Mononuclear cell (primary cell): ENCODE data around the gene ACSL1. TPM values are rescaled to one million over a fixed set of nuclear protein-coding genes. Genes with fewer than 3 reads are reported as not detected.
"Not testable (repeated sequence)": the region's sequence is repeated elsewhere in the genome, so short reads cannot be mapped to it uniquely, and the experiment has no call there.

Experiments
- H3K27me3 ChIP-seq: 2 replicates; pipeline ENCODE4 v1.6.0; 2011; ENCODE audit warnings: low read length, control low read depth; ENCODE audit not compliant: insufficient read depth
- H3K4me1 ChIP-seq: 2 replicates; pipeline ENCODE4 v1.5.1; 2011; ENCODE audit warnings: mild to moderate bottlenecking, low read length, control low read depth; ENCODE audit not compliant: insufficient read depth
- H3K4me3 ChIP-seq: 2 replicates; pipeline ENCODE4 v1.5.1; 2011; ENCODE audit warnings: mild to moderate bottlenecking, low read length, moderate library complexity
- H3K9me3 ChIP-seq: 2 replicates; pipeline ENCODE4 v1.5.1; 2011; ENCODE audit warnings: low read depth, mild to moderate bottlenecking, control low read depth, low read length
- total RNA-seq: library from RNA; depleted of rRNA; stranded (reverse); fragments of >200 nt; gene quantifications from one replicate; pipeline ENCODE4 v1.2.3, GENCODE V29; 2012

Gene ACSL1
- total RNA-seq, 1 donor, result 110 TPM

DNA sequence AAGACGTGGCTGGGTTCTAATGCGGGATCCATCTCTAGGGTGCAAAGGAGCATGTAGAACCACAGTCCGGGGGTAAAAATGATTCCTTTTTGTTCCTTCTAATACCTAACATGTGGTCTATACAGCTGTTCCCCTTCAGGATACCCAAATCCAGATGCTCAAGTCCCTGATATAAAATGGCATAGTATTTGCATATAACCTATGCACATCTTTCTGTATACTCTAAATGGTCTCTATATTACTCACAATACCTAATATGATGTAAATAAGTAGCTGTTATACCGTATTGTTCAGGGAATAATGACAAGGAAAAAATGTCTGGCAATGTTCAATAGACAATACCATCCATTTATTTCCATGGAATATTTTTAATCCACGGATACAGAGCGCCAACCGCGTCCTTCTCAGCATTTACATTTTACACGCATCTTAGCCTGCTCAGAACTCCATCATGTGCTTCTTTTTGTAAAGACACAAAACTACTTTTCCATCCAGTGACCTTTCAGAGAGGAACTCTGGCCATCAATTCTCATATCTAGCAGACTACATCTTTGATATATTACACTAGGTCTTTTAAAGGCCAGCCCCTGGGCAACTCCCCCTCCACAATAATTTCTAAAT, 31.9 kb downstream of the ACSL1 start:
- Histone ChIP-seq H3K4me1 (peaks cover 26% of the 10 kb centered on the region), H3K27me3 (no peaks in the 10 kb centered on the region), H3K4me3 (no peak overlapping the region), H3K9me3 (no peaks in the 10 kb centered on the region)

DNA sequence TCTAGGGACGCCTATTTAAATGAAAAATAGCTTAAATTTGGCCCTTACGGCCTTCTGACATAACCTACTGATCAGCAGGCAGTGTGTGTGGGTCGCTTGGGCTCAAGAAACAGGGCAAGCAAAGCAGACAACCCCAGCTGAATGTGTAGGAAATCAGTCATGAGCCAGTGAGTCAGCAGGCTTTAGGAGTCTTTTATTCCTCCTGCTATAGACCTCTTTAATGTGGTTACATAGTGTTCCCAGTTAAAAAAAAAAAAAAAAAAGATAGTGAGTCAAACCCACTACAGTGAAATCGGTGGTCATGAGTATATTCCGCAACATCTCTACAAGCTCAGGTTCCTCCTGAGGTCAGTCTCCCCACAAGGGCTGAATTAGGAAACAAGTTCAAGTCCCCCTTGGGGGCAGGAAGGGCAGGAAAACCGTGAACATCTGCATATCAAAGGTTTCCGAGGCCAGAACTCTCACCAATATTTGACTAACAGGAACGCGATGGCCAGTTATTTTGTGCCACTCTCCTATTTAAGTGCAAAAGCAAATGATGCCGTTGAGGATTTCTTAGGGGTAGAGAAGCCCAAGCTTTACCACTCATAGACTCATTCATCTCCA, 32.7 kb downstream of the ACSL1 start:
- H3K27me3 ChIP-seq, result no peaks in the 10 kb centered on the region
- no peaks in the 10 kb centered on the region for H3K9me3 ChIP-seq
- no peak overlapping the region for H3K4me3 ChIP-seq
- H3K4me1 ChIP-seq, result peaks cover 26% of the 10 kb centered on the region

DNA sequence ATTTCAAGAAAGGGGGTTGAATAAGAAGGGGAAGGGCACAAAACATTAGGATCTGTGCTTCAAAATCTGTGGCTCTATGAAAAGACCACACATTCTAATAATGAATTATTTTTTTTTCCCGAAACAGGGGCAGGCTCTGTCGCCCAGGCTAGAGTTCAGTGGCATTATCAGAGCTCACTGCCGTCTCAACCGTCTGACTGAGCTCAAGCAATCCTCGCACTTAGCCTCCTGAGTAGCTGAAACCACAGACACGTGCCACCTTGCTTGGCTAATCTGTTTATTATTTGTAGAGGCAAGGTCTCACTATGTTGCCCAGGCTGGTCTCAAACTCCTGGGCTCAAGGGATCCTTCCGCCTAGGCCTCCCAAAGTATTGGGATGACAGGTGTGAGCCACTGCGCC, 33.4 kb downstream of the ACSL1 start:
- H3K27me3 ChIP-seq, result no peaks in the 10 kb centered on the region
- H3K4me1 ChIP-seq, result peaks cover 26% of the 10 kb centered on the region
- no peak overlapping the region for H3K4me3 ChIP-seq
- no peaks in the 10 kb centered on the region for H3K9me3 ChIP-seq

DNA sequence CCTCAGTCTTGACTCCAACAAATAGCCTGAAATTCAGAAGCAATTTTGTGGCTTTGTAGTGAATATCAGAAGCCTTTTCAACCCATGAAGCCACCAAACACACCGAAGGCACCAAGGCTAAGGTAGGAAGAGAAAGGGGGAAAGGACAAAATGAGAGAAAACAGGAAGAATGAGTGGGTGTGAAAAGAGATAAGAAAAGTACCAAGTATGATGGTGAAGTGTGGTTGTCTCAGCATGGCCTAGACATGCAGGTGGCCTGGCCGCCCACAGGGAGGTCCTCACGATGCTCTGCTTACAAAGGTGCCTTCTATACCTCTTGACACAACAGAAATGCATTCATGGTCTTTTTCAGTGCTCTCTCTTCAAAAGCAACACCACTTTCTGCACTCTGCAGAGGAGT, 34.9 kb downstream of the ACSL1 start:
- Histone ChIP-seq H3K9me3 (no peaks in the 10 kb centered on the region), H3K4me3 (no peak overlapping the region), H3K27me3 (no peaks in the 10 kb centered on the region), H3K4me1 (peaks cover 26% of the 10 kb centered on the region)

DNA sequence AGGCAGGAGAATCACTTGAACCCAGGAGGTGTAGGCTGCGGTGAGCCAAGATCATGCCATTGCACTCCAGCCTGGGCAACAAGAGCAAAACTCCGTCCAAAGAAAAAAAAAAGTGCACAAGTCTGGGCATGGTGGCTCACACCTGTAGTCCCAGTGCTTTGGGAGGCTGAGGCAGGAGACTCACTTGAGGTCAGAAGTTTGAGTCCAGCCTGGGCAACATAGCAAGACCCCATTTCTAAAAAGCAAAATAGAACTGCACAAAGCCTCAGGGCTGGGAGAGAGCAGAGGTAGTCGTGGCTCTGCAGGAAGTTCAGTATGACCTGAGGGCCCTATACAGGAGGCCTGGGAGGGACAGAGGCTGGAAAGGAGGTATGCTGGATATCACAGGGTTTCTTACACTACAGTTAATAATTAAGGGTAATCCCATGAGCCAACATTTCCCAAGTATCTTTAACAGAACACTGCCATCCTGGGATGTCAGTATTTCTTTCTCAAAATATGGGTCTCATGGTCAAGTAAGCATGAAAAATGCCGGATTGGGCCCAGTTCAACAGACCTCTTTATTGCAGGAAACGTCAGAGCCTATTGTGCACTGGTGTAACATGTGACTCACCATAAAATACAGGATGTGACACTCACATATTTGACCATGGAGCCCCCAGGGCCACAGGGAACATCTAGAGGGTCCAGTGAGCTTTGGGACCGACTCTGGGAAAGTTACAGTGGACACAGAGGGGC, 37.8 kb downstream of the ACSL1 start:
- Histone ChIP-seq H3K4me1 (peaks cover 23% of the 10 kb centered on the region), H3K9me3 (no peaks in the 10 kb centered on the region), H3K27me3 (no peaks in the 10 kb centered on the region), H3K4me3 (no peak overlapping the region)

DNA sequence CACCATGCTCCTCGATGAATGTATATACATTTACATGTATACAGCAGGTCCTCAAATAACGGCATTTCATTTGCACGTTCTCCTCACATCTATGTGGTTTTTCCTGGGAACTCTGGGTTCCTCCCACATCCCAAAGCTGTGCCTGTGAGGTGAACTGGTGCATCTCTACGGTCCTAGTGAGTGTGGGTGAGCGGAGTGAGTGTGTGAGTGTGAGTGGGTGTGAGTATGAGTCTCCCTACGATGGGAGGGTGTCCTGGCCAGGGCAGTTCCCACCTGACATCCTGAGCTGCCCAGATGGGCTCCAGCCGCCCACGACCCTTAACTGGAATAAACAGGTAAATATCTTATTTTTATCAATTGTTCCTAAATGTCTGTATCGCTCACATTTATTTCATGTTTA, 40.0 kb downstream of the ACSL1 start:
- Histone ChIP-seq H3K9me3 (no peaks in the 10 kb centered on the region), H3K27me3 (no peaks in the 10 kb centered on the region), H3K4me1 (peaks cover 24% of the 10 kb centered on the region), H3K4me3 (no peak overlapping the region)

DNA sequence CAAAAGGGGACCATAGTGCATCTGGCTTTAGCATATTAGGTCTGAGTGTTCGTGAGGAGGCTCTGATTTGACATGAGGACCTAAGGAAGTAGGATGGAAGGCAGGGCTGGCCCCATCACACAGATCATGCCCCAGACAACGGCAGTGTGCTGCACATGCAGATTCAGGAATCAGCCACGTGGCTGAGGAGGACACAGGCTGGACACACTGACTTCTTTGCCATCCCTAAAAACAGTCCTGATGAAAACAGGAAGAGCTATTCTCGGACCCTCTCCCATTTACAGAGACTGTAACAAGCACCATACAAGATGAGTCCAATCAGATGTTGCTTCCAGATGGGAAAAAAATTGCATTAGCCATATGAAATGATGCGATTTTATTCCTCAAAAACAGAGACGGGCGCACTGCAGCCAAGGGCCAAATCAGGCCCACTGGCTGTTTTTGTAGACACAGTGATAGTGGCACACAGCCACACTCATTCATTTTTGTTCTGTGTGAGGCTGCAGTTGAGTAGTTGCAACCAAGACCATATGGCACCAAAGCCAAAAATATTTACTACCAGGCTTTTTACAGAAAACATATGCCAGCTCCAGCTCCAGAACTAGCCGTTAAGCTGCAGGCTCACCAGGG, 41.0 kb downstream of the ACSL1 start:
- no peaks in the 10 kb centered on the region for H3K9me3 ChIP-seq
- no peak overlapping the region for H3K4me3 ChIP-seq
- no peaks in the 10 kb centered on the region for H3K27me3 ChIP-seq
- H3K4me1 ChIP-seq, result peaks cover 24% of the 10 kb centered on the region

DNA sequence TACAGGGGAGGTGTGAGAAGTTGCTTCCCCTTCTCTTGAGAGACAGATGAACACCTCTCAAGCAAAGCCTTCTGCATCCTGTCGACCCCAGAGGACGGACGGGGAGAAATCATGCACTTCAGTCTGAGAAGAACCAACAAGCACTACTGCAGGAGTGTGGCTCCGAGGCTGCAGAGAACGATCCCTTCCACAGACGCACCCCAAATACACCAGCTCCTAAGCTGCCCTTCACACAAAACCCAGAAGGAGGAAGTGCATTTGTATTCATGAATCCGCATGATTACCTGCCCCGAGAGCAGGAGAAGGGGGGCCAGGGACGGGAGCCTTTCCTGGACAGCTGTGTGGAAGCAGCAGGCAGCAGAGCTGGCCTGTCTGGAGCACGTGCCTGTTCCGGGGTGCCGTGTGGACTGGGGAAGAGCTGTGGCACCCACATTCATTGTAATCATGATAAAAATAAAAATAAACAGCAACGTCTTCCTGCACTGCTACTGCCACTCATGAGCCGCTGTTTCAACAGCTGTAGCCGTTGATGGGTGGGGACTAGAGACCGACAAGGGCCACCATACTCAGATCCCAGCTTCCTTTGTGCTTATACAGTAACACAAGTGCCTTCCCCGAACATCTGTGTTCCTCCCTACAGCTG, 42.9 kb downstream of the ACSL1 start:
- Histone ChIP-seq H3K4me3 (no peak overlapping the region), H3K9me3 (no peaks in the 10 kb centered on the region), H3K4me1 (peaks cover 24% of the 10 kb centered on the region), H3K27me3 (no peaks in the 10 kb centered on the region)

DNA sequence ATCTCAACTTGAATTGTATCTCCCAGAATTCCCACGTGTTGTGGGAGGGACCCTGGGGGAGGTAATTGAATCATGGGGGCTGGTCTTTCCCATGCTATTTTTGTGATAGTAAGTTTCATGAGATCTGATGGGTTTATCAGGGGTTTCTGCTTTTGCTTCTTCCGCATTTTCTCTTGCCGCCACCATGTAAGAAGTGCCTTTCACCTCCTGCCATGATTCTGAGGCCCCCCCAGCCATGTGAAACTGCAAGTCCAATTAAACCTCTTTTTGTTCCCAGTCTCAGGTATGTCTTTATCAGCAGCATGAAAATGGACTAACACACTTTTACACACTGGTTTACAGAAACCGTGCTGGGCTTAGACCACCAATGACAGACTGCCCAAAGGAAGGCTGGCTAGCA, 46.6 kb downstream of the ACSL1 start:
- not testable (repeated sequence) for H3K27me3 ChIP-seq, H3K4me3 ChIP-seq, H3K9me3 ChIP-seq
- peaks cover 24% of the 10 kb centered on the region for H3K4me1 ChIP-seq

DNA sequence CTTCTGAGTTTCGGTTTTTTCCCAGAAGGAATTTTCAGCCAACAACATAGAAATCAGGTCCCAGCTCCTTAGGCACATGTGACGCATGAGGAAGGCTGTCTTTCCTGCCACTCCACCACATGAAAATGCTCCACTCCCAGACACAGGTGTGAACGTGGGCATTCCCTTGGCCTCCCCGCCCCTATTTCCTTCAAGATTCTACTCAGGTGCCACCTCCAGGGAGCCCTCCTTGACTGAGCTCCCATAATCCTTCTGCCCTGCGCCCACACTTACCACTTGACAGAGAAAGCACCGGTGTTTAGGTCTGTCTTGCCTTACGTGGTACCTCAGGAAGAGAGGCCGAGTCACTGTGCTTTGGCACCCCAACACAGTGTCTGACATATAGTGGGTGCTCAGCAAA, 47.4 kb downstream of the ACSL1 start:
- Histone ChIP-seq H3K27me3 (no peaks in the 10 kb centered on the region), H3K9me3 (no peaks in the 10 kb centered on the region), H3K4me3 (no peak overlapping the region), H3K4me1 (peaks cover 20% of the 10 kb centered on the region)

DNA sequence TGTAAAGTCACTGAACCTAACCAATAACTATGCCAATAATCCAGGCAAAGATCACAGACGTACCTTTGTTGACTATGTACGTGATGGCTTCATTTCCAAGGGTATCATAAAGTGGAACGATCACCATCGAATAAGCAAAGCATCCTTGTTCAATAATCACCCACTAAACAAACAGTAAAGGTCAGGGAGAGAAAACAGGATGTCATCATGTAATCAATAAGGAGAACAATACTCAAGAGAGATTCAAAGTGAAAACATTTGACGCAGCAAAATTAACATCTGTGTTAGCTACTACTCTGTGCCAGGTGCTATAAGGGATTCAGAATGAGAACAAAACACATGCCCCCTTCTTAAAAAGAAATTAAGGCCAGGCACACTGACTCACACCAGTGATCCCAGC, 48.9 kb downstream of the ACSL1 start:
- H3K9me3 ChIP-seq, result no peaks in the 10 kb centered on the region
- H3K27me3 ChIP-seq, result no peaks in the 10 kb centered on the region
- H3K4me1 ChIP-seq, result peaks cover 4% of the 10 kb centered on the region
- no peak overlapping the region for H3K4me3 ChIP-seq

DNA sequence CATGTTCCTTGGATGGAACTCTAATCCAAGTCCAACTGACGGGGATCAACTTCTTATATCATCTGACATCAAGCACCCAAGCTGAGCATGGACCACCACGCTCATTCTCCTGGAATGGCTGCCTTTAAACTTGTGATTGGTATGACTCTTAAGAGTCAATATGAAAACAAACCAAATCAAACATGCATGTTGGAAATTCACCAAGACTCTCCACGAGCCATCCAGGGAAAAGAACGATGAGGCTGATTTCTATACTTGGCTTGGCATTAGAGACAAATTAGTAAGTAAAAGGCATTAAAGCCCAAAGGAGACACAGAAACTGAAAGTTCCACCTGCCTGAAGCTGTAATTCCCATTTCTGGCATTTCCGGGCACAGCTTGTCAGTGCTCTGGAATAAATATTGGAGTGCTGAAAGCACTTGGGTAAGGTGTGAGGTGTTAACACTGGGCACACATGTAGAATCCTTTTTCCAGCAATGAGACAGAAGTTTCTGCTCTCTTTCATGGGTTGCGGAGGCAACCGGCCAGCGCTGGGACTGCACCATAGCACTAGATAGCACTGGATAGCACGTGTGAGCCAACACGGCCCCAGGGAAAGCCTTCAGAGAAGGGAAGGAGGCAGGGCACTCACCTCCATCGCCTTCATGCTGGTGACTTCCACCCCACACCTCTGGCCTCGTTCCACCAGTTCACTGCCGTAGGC, 49.8 kb downstream of the ACSL1 start:
- H3K27me3 ChIP-seq, result no peaks in the 10 kb centered on the region
- H3K9me3 ChIP-seq, result no peaks in the 10 kb centered on the region
- no peak overlapping the region for H3K4me3 ChIP-seq
- no peaks in the 10 kb centered on the region for H3K4me1 ChIP-seq

DNA sequence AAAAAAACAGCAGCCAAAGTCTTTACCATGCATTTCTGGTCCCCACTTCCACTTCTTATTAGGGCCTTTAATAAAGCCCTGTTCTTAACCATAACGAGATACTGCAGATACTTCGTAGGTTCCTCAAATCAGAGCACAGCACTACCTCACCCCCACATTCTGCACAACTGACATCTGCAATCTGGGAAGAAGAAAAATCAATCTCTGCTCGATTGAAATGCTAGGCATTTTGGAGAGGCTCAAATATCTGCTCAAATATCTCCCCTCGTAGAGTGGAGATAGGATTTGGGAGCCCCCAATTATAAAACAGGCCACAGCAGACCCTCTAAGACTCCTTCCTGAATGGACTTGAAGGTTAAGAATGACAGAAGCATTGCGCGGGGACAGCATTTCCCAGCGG, 51.6 kb downstream of the ACSL1 start:
- Histone ChIP-seq H3K4me3 (no peak overlapping the region), H3K9me3 (no peaks in the 10 kb centered on the region), H3K27me3 (no peaks in the 10 kb centered on the region), H3K4me1 (no peaks in the 10 kb centered on the region)

DNA sequence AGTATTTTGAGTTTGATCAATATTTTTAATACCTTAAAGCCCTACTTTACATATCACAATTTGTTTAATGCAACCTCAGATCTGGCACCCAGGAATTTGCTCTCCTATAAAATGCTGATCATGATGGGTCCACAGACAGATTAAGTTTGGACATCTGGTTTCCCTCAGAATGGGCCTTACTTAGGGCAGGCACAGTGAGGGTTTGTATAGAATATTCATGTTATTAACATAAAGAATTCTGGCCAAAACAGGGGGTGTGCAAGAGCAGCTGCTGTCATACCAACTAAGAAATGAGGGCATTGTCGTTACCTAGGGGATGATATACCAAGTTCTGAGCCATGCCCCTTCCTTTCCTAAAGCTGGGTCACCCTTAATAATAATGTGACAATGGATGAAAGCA, 54.4 kb downstream of the ACSL1 start:
- H3K9me3 ChIP-seq, result no peaks in the 10 kb centered on the region
- H3K4me3 ChIP-seq, result no peak overlapping the region
- no peaks in the 10 kb centered on the region for H3K4me1 ChIP-seq
- no peaks in the 10 kb centered on the region for H3K27me3 ChIP-seq
